T-cell (primary cell): ENCODE data around the gene KIF3C. TPM values are rescaled to one million over a fixed set of nuclear protein-coding genes. Genes with fewer than 3 reads are reported as not detected.
A peak's percentile ranks its signal among the peaks of the same experiment; 100 is the strongest.

ENCODE experiments used
- ATAC-seq, 4 experiments: fragments of 200-7000 bp in 3 of 4; fragments of 150-1000 bp in 1 of 4; cut with Tn5 transposase; replicated peaks in 1 of 4; 1 replicate in 3 of 4; 2 replicates in 1 of 4; pipeline ENCODE4 v1.10.0; 2021; ENCODE audit warnings: moderate library complexity in 3 of 4, mild to moderate bottlenecking in 2 of 4, moderate number of reproducible peaks in 1 of 4
- CTCF ChIA-PET, 2 donors: fragments of 300-600 bp; sonication (Branson Sonifier 250); formaldehyde crosslinking; loops; one replicate each; lab custom pipeline; 2022; ENCODE audit warnings: antibody characterized with exemption in 2 of 2; lab: Charles Lee
- POLR2A ChIA-PET, 2 donors: fragments of 300-600 bp; sonication (Branson Sonifier 250); formaldehyde crosslinking; loops; one replicate each; lab custom pipeline; 2022; ENCODE audit warnings: antibody characterized with exemption in 2 of 2; lab: Charles Lee
- DNase-seq, 35 experiments: peaks; one replicate each; pipeline versions ENCODE4 v3.0.0 to v3.0.0-alpha.2; 2013 to 2023
- H3K27ac ChIP-seq: one replicate; pipeline ENCODE4 v1.5.1; 2013; ENCODE audit warnings: low read length
- H3K27me3 ChIP-seq, 2 experiments: replicated peaks in 1 of 2; 1 replicate in 1 of 2; 2 replicates in 1 of 2; pipeline versions ENCODE4 v1.6.1 to v1.7.0; 2013; ENCODE audit warnings: low read length in 1 of 2, mixed read lengths in 1 of 2; ENCODE audit not compliant: control insufficient read depth in 2 of 2, insufficient read depth in 2 of 2; ENCODE audit errors: extremely low read depth in 1 of 2
- H3K36me3 ChIP-seq, 2 donors: 1 replicate in 1 of 2; 2 replicates in 1 of 2; pipeline versions ENCODE4 v1.6.1 to v1.7.0; 2013; ENCODE audit warnings: low read length in 1 of 2; ENCODE audit not compliant: control insufficient read depth in 2 of 2, insufficient read depth in 1 of 2; ENCODE audit errors: extremely low read depth in 1 of 2
- H3K4me1 ChIP-seq, 2 experiments: 1 replicate in 1 of 2; 2 replicates in 1 of 2; pipeline versions ENCODE4 v1.6.1 to v1.7.0; 2013; ENCODE audit warnings: low read length in 2 of 2, mixed read lengths in 1 of 2; ENCODE audit not compliant: insufficient read depth in 2 of 2, control insufficient read depth in 1 of 2; ENCODE audit errors: extremely low read depth in 1 of 2
- H3K4me3 ChIP-seq, 2 donors: 1 replicate in 1 of 2; 2 replicates in 1 of 2; pipeline versions ENCODE4 v1.5.1 to v1.7.0; 2013; ENCODE audit warnings: mild to moderate bottlenecking in 2 of 2, low read length in 1 of 2, moderate library complexity in 1 of 2; ENCODE audit not compliant: control insufficient read depth in 1 of 2; ENCODE audit errors: extremely low read depth in 1 of 2
- H3K9me3 ChIP-seq: 2 replicates; pipeline ENCODE4 v1.7.0; 2013
- H3K27ac Mint-ChIP-seq, 2 donors: one replicate each; pipeline ENCODE4 v1.8.0; 2020 to 2021; ENCODE audit warnings: mild to moderate bottlenecking in 2 of 2, mixed read lengths in 2 of 2
- H3K27me3 Mint-ChIP-seq, 2 donors: one replicate each; pipeline ENCODE4 v1.8.0; 2021 to 2022; ENCODE audit warnings: mixed read lengths in 2 of 2
- H3K36me3 Mint-ChIP-seq: one replicate; pipeline ENCODE4 v1.8.0; 2021; ENCODE audit warnings: mixed read lengths
- H3K4me1 Mint-ChIP-seq, 3 donors: one replicate each; pipeline ENCODE4 v1.8.0; 2020 to 2022; ENCODE audit warnings: mixed read lengths in 3 of 3, mild to moderate bottlenecking in 1 of 3
- H3K4me3 Mint-ChIP-seq, 3 donors: one replicate each; pipeline ENCODE4 v1.8.0; 2020 to 2022; ENCODE audit warnings: mild to moderate bottlenecking in 3 of 3, mixed read lengths in 3 of 3, moderate library complexity in 3 of 3
- H3K9me3 Mint-ChIP-seq, 3 donors: one replicate each; pipeline ENCODE4 v1.8.0; 2020 to 2022; ENCODE audit warnings: mixed read lengths in 3 of 3
- WGBS: methylation state at CpG from one replicate; pipeline ENCODE4 v1.1.5; 2013; ENCODE audit warnings: missing lambda C conversion rate; ENCODE audit not compliant: insufficient coverage; 5-methylcytosine and 5-hydroxymethylcytosine counted together
- total RNA-seq, 35 experiments: library from RNA in 6 of 35; stranded (reverse) in 6 of 35; fragments of 120-200 nt in 1 of 35; gene quantifications; one replicate each; pipeline versions ENCODE4 v1.2.1 to v1.2.4 and lab custom pipeline; 2013 to 2026

Gene KIF3C
- total RNA-seq, 5 donors from 2014 or later (not counting 1 experiment from before 2014, with no cell fraction given), result 3.3 to 8.6 (median 6.9) TPM

- Mint-ChIP-seq H3K4me1 (peaks cover 0 to 2% (median 0%) of the 10 kb centered on the region in 3 donors), H3K27me3 (no peaks in the 10 kb centered on the region), H3K9me3 (no peaks in the 10 kb centered on the region), H3K4me3 (no peak overlapping the region), H3K27ac (no peak overlapping the region), H3K36me3 (no peaks in the 10 kb centered on the region)
- peak; percentile 35 to 85 (median 65) for DNase-seq
- H3K27ac ChIP-seq, result no peak overlapping the region
- no peak overlapping the region for H3K4me3 ChIP-seq
- ATAC-seq, result peak; percentile 85 to 94 (median 88)
- no peaks in the 10 kb centered on the region for H3K4me1 ChIP-seq
- H3K27me3 ChIP-seq, result no peaks in the 10 kb centered on the region
- H3K9me3 ChIP-seq, result no peaks in the 10 kb centered on the region
- POLR2A ChIA-PET, result interaction anchor here (0.5 to 0.7 kb wide), 3 partner anchors 31 to 238 kb away, joined by 4 to 6 read pairs (median 4); partner anchors contain the start of gene KIF3C (in 1 of the 2)
- 47% methylated on average over 11 of the region's 11 CpGs for WGBS
- no peaks in the 10 kb centered on the region for H3K36me3 ChIP-seq
- CTCF ChIA-PET, result interaction anchor here (0.5 to 2.8 kb wide), 19 partner anchors 9 to 653 kb away, joined by 3 to 28 read pairs (median 4); partner anchors contain the start of gene KIF3C (in 1 of the 2)
These were observed 31.2 kb downstream of the KIF3C start for GRCh38 chr2:25951071-25951547.

GRCh38 chr2:25948437-25948836 is 33.9 kb downstream of the KIF3C start:
- Histone ChIP-seq H3K9me3 (no peaks in the 10 kb centered on the region), H3K4me3 (no peak overlapping the region), H3K27ac (no peak overlapping the region), H3K27me3 (no peaks in the 10 kb centered on the region), H3K36me3 (no peaks in the 10 kb centered on the region), H3K4me1 (no peaks in the 10 kb centered on the region)
- POLR2A ChIA-PET, result no interaction called here
- CTCF ChIA-PET, result interaction anchor here in 1 of 2 donors (1.0 kb wide), 1 partner anchor 31 kb away, joined by 3 read pairs; no protein-coding TSS in a partner anchor
- peak overlapping the region in 1 of 2 donors; percentile 52 for H3K27ac Mint-ChIP-seq
- peaks cover 0 to 2% (median 0%) of the 10 kb centered on the region in 3 donors for H3K4me1 Mint-ChIP-seq
- H3K4me3 Mint-ChIP-seq, result no peak overlapping the region
- DNase-seq (no peak), ATAC-seq (no peak)
- H3K9me3 Mint-ChIP-seq, result no peaks in the 10 kb centered on the region
- no peaks in the 10 kb centered on the region for H3K36me3 Mint-ChIP-seq
- H3K27me3 Mint-ChIP-seq, result no peaks in the 10 kb centered on the region
- WGBS, result 100% methylated on average over 1 of the region's 2 CpGs

GRCh38 chr2:25941042-25941441 is 41.3 kb downstream of the KIF3C start:
- Histone ChIP-seq H3K9me3 (no peaks in the 10 kb centered on the region), H3K36me3 (no peaks in the 10 kb centered on the region), H3K4me1 (no peaks in the 10 kb centered on the region), H3K27ac (no peak overlapping the region), H3K27me3 (no peaks in the 10 kb centered on the region), H3K4me3 (no peak overlapping the region)
- POLR2A ChIA-PET, result no interaction called here
- no peak for DNase-seq
- no peaks in the 10 kb centered on the region for H3K9me3 Mint-ChIP-seq
- H3K27ac Mint-ChIP-seq, result no peak overlapping the region
- 100% methylated on average over 4 of the region's 4 CpGs for WGBS
- H3K4me1 Mint-ChIP-seq, result no peaks in the 10 kb centered on the region
- H3K27me3 Mint-ChIP-seq, result no peaks in the 10 kb centered on the region
- ATAC-seq, result no peak
- CTCF ChIA-PET, result interaction anchor here in 1 of 2 donors (0.6 kb wide), 1 partner anchor 218 kb away, joined by 6 read pairs; no protein-coding TSS in a partner anchor
- H3K4me3 Mint-ChIP-seq, result no peak overlapping the region
- H3K36me3 Mint-ChIP-seq, result no peaks in the 10 kb centered on the region

DNA sequence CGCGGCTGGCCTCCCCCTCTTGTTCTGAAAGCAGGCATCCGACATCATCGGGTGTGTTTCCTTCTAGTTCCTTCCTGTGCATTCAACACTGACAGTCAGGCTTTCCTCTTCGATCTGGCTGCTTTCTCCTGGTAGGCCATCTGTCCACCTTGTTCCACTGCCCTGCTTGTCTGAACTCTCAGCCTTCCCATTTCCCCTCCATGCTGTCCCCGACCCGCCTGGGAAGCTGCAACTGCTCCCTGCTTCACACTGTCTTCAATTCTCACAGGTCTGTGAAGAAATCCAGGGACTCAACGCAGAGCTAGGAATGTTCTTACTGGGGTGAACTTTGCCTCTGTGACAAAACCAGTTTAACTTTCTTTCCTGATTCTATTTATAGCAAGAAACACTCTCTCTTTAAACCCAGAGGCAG is 43.0 kb downstream of the KIF3C start:
- H3K4me1 ChIP-seq, result no peaks in the 10 kb centered on the region
- no peaks in the 10 kb centered on the region for H3K36me3 ChIP-seq
- Mint-ChIP-seq H3K9me3 (no peaks in the 10 kb centered on the region), H3K27me3 (no peaks in the 10 kb centered on the region), H3K4me1 (no peaks in the 10 kb centered on the region), H3K36me3 (no peaks in the 10 kb centered on the region), H3K4me3 (no peak overlapping the region), H3K27ac (no peak overlapping the region)
- POLR2A ChIA-PET, result no interaction called here
- H3K27me3 ChIP-seq, result no peaks in the 10 kb centered on the region
- ATAC-seq, result no peak
- no peak overlapping the region for H3K27ac ChIP-seq
- no peak overlapping the region for H3K4me3 ChIP-seq
- DNase-seq, result no peak
- 86% methylated on average over 6 of the region's 8 CpGs for WGBS
- no peaks in the 10 kb centered on the region for H3K9me3 ChIP-seq
- CTCF ChIA-PET, result no interaction called here

GRCh38 chr2:25938345-25938744 is 44.0 kb downstream of the KIF3C start:
- Histone ChIP-seq H3K27me3 (no peaks in the 10 kb centered on the region), H3K4me3 (no peak overlapping the region), H3K4me1 (no peaks in the 10 kb centered on the region), H3K9me3 (no peaks in the 10 kb centered on the region), H3K27ac (no peak overlapping the region), H3K36me3 (no peaks in the 10 kb centered on the region)
- Mint-ChIP-seq H3K9me3 (no peaks in the 10 kb centered on the region), H3K36me3 (no peaks in the 10 kb centered on the region), H3K4me3 (no peak overlapping the region), H3K27ac (no peak overlapping the region), H3K27me3 (no peaks in the 10 kb centered on the region), H3K4me1 (no peaks in the 10 kb centered on the region)
- WGBS, result 100% methylated on average over 1 of the region's 6 CpGs
- POLR2A ChIA-PET, result no interaction called here
- ATAC-seq (no peak), DNase-seq (no peak)
- CTCF ChIA-PET, result no interaction called here

DNA sequence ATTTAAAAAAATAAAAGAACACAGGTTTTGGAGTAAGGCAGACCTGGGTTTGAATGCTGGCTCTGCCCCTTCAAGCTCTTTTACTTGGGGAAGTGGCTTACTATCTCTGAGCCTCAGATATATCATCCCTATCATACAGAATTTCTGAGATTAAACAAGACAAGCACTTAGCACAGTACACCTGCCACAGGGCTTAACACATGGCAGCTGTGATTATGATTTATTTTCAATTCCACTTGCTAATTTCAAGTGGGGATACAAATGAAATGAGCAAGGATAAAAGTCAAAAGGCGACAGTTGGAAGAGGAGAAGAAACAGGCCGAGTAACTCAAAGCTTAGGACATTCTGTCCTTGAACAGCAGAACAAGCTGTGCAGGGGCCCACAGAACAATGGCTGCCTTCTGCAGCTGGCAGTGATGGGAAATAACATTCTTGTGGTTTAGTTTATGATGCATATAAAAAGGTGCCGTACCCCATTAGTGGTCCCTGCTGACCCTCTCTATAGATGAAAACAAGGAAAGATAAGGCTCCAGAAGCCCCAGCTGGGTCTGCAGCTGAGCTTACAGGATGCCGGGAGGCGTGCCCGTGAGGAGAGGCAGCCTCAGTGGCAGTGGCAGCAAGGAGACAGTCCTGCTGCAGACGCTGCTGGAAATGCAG is 45.3 kb downstream of the KIF3C start:
- no peaks in the 10 kb centered on the region for H3K4me1 ChIP-seq
- CTCF ChIA-PET, result no interaction called here
- no peaks in the 10 kb centered on the region for H3K4me1 Mint-ChIP-seq
- H3K27me3 Mint-ChIP-seq, result no peaks in the 10 kb centered on the region
- H3K27me3 ChIP-seq, result no peaks in the 10 kb centered on the region
- 87% methylated on average over 2 of the region's 7 CpGs for WGBS
- H3K36me3 Mint-ChIP-seq, result no peaks in the 10 kb centered on the region
- no peak for ATAC-seq
- no peaks in the 10 kb centered on the region for H3K9me3 Mint-ChIP-seq
- POLR2A ChIA-PET, result no interaction called here
- H3K4me3 Mint-ChIP-seq, result no peak overlapping the region
- no peaks in the 10 kb centered on the region for H3K36me3 ChIP-seq
- no peak overlapping the region for H3K27ac ChIP-seq
- H3K27ac Mint-ChIP-seq, result no peak overlapping the region
- no peak for DNase-seq
- no peaks in the 10 kb centered on the region for H3K9me3 ChIP-seq
- no peak overlapping the region for H3K4me3 ChIP-seq
